ENCODE results near the gene ARID1B. TPM values are rescaled to one million over a fixed set of nuclear protein-coding genes. Genes with fewer than 3 reads are reported as not detected.

ARID1B gene
- total and polyA plus RNA-seq, 9 of the 15 experiments (the other 6 are each of a cell fraction or from before 2014, with no cell fraction given): 12.5 to 50.5 (median 25.8) TPM

GRCh38 chr6:156868385-156868784, 91.2 kb downstream of the ARID1B start:
- no peak for FAIRE-seq
- in situ Hi-C loops (cut with MboI): no loop called here

GRCh38 chr6:156869980-156870398, 92.8 kb downstream of the ARID1B start:
- no peaks in the 10 kb centered on the region for H3K36me3 ChIP-seq (ENCODE audit: control insufficient read depth, insufficient read depth, low read length)
- no peaks in the 10 kb centered on the region for H3K9me3 ChIP-seq (replicated peaks; ENCODE audit: control insufficient read depth, insufficient read depth, low read depth, low read length)
- peaks cover 20% of the 10 kb centered on the region; the same call in 1 of the 2 replicates for H4K20me1 ChIP-seq (replicated peaks; ENCODE audit: control insufficient read depth, insufficient read depth, low read length)
- H3K9ac ChIP-seq (ENCODE audit: insufficient read depth in 1 of 2, low read depth in 2 of 2, low read length in 2 of 2): peak overlapping the region in 1 of 2 experiments; percentile 81; a peak in 2 of 4 replicates
- CTCF ChIA-PET (ENCODE audit: low intra/inter-chr PET ratio): no interaction called here
- FAIRE-seq (no peak), ATAC-seq (no peak), DNase-seq (ENCODE audit: extremely low read depth in 1 of 4, low spot score in 3 of 4) (no peak)
- POLR2A ChIA-PET: interaction anchor here (1.3 to 1.6 kb wide), 2 partner anchors 10 to 16 kb away, joined by 3 to 8 read pairs; no protein-coding TSS in a partner anchor
- intact Hi-C loops (cut with micrococcal nuclease): loop anchor here (10.0 kb wide), 1 partner anchor 305 kb away; no protein-coding TSS in a partner anchor
- WGBS (ENCODE audit: insufficient coverage, low coverage, missing lambda C conversion rate): 79% methylated on average over 13 of the region's 13 CpGs
- H3K27me3 ChIP-seq (ENCODE audit: control insufficient read depth in 2 of 2, insufficient read depth in 2 of 2, low read length in 2 of 2): no peaks in the 10 kb centered on the region
- BruUV-seq (replicated peaks): no TSS peak
- H3K4me3 ChIP-seq: no peak overlapping the region
- no peak overlapping the region for H2AFZ ChIP-seq (ENCODE audit: low read depth, low read length)
- H3K79me2 ChIP-seq (ENCODE audit: control insufficient read depth, insufficient read depth, low read length): peaks cover 89% of the 10 kb centered on the region
- no peak overlapping the region for H3K27ac ChIP-seq (ENCODE audit: extremely low read depth, low read depth, low read length)
- no peak overlapping the region for H3K4me2 ChIP-seq (ENCODE audit: insufficient read depth, low read length)
- H3K9me1 ChIP-seq (ENCODE audit: control insufficient read depth, insufficient read depth, low read length): no peaks in the 10 kb centered on the region
- peaks cover 0 to 6% of the 10 kb centered on the region in 2 experiments; a peak in 2 of 5 replicates for H3K4me1 ChIP-seq (replicated peaks in 1 of 2; ENCODE audit: control insufficient read depth in 2 of 2, insufficient read depth in 2 of 2, low read length in 2 of 2)
- in situ Hi-C loops (cut with MboI): no loop called here
- TF ChIP-seq SAFB2 (IDR thresholded peaks at IDR 0.05; ENCODE audit: borderline replicate concordance, low read depth, low read length, severe bottlenecking): no peak
- no peak for TF ChIP-seq ZNF282 (CRISPR knock-in tag; IDR thresholded peaks at IDR 0.05)
- no peak for TF ChIP-seq KAT8 (IDR thresholded peaks at IDR 0.05; ENCODE audit: low read depth)
- no peak for TF ChIP-seq CCNT2 (IDR thresholded peaks at IDR 0.05; ENCODE audit: borderline replicate concordance, extremely low read depth, insufficient read length, low read depth, low read length)
- TF ChIP-seq MITF (IDR thresholded peaks at IDR 0.05): no peak
- no peak for TF ChIP-seq ZNF551 (CRISPR knock-in tag; IDR thresholded peaks at IDR 0.05)
- no peak for TF ChIP-seq TGIF2 (CRISPR knock-in tag; IDR thresholded peaks at IDR 0.05)
- TF ChIP-seq POLR2G (IDR thresholded peaks at IDR 0.05; ENCODE audit: low read depth, low read length): no peak
- TF ChIP-seq MTF1 (CRISPR knock-in tag; IDR thresholded peaks at IDR 0.05; ENCODE audit: borderline replicate concordance): no peak
- no peak for TF ChIP-seq CHAMP1 (IDR thresholded peaks at IDR 0.05)
- TF ChIP-seq TEAD4 (IDR thresholded peaks at IDR 0.05; ENCODE audit: low read length): no peak
- no peak for TF ChIP-seq TEAD4 (CRISPR knock-in tag; IDR thresholded peaks at IDR 0.05; ENCODE audit: borderline replicate concordance)

More at GRCh38 chr6:156868385-156868784, 91.2 kb downstream of the ARID1B start:
- ATAC-seq (no peak), DNase-seq (ENCODE audit: extremely low read depth in 1 of 4, low spot score in 3 of 4) (no peak)
- Histone ChIP-seq H3K27me3 (ENCODE audit: control insufficient read depth in 2 of 2, insufficient read depth in 2 of 2, low read length in 2 of 2) (no peaks in the 10 kb centered on the region), H3K27ac (ENCODE audit: extremely low read depth, low read depth, low read length) (no peak overlapping the region), H3K9ac (ENCODE audit: insufficient read depth in 1 of 2, low read depth in 2 of 2, low read length in 2 of 2) (no peak overlapping the region), H3K36me3 (ENCODE audit: control insufficient read depth, insufficient read depth, low read length) (no peaks in the 10 kb centered on the region), H3K4me1 (replicated peaks in 1 of 2; ENCODE audit: control insufficient read depth in 2 of 2, insufficient read depth in 2 of 2, low read length in 2 of 2) (peaks cover 6 to 7% of the 10 kb centered on the region in 2 experiments; a peak in 3 of 5 replicates), H3K9me3 (replicated peaks; ENCODE audit: control insufficient read depth, insufficient read depth, low read depth, low read length) (no peaks in the 10 kb centered on the region), H3K79me2 (ENCODE audit: control insufficient read depth, insufficient read depth, low read length) (peaks cover 90% of the 10 kb centered on the region), H3K4me3 (no peak overlapping the region), H3K4me2 (ENCODE audit: insufficient read depth, low read length) (no peak overlapping the region), H4K20me1 (replicated peaks; ENCODE audit: control insufficient read depth, insufficient read depth, low read length) (peaks cover 24% of the 10 kb centered on the region; the same call in 1 of the 2 replicates), H3K9me1 (ENCODE audit: control insufficient read depth, insufficient read depth, low read length) (no peaks in the 10 kb centered on the region), H2AFZ (ENCODE audit: low read depth, low read length) (no peak overlapping the region)
- ChIA-PET CTCF (ENCODE audit: low intra/inter-chr PET ratio) (no interaction called here), POLR2A (interaction anchor here (0.8 kb wide), 1 partner anchor 29 kb away, joined by 4 read pairs; no protein-coding TSS in a partner anchor)
- no peak for TF ChIP-seq ZNF12 (CRISPR knock-in tag; IDR thresholded peaks at IDR 0.05)
- WGBS (ENCODE audit: insufficient coverage, low coverage, missing lambda C conversion rate): 86% methylated on average over 3 of the region's 3 CpGs
- no TSS peak for BruUV-seq (replicated peaks)
- intact Hi-C loops (cut with micrococcal nuclease): loop anchor here (10.0 kb wide), 1 partner anchor 304 kb away; no protein-coding TSS in a partner anchor
